ENCODE data around the gene AP1G2.

DNA sequence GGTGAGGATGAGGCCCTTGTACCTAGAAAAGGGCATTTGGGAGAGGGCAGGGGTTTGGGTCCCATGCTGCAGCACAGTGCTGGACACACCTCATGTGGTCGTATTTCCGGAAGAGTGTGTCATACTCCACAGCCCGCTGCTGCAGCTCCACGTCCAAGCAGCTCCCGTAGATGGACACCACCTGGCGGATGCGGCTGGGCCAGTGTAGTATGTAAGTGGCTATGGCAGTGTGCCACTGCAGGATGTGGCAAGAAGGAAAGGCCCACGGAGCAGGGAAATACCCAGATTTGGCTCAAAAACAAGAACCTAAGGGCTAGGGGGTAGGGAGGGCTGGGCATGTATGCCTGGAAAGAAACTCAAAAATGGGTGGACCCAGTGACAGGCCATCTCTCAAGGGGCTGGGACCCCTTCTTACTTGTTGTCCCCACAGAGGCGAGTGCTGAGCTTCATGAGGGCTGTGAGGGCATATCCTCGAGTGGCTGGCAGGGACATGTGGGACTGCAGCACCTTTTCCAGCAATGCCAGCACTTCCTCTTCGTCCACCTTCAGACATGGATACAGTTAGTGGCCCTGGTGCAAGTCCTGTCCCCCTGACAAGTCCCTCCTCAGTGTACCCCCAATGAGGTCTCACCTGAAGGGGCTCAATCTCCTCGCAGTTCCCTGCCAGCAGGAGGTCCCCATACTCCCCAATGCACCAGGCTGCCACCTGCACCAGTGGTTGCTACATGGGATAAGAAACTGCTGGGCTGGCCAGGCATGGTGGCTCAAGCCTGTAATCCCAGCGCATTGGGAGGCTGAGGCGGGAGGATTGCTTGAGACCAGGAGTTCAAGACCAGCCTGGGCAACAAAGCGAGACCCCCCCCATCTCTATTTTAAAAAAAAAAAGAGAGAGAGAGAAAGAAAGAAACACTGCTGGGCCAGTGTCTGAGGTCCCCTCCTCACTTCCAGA is 5.4 kb downstream of the AP1G2 start:
- no peak for TF ChIP-seq CTCF (IDR thresholded peaks at IDR 0.05)
- no peak for TF ChIP-seq POLR2A (IDR thresholded peaks at IDR 0.05)
